CD8-positive, alpha-beta memory T cell (primary cell): Measurements from ENCODE around the gene TAGAP. TPM values are rescaled to one million over a fixed set of nuclear protein-coding genes. Genes with fewer than 3 reads are reported as not detected.

ENCODE experiments used
- CTCF ChIA-PET: fragments of 350-600 bp; sonication (Branson Sonifier 250); formaldehyde crosslinking; loops from one replicate; lab custom pipeline; 2021; ENCODE audit warnings: antibody characterized with exemption; lab: Charles Lee
- POLR2A ChIA-PET: fragments of 350-600 bp; sonication (Branson Sonifier 250); formaldehyde crosslinking; loops from one replicate; lab custom pipeline; 2021; ENCODE audit warnings: antibody characterized with exemption; lab: Charles Lee
- DNase-seq, 5 donors: peaks; one replicate each; pipeline versions ENCODE4 v3.0.0 to v3.0.0-alpha.2; 2020 to 2022; ENCODE audit warnings: mixed read lengths in 1 of 5
- H3K27ac ChIP-seq: one replicate; pipeline ENCODE4 v1.7.0; 2013; ENCODE audit warnings: low read depth, mild to moderate bottlenecking, low read length, moderate library complexity
- H3K27me3 ChIP-seq: 2 replicates; pipeline ENCODE4 v1.7.0; 2013; ENCODE audit warnings: low read length, mild to moderate bottlenecking; ENCODE audit not compliant: insufficient read depth, poor library complexity, severe bottlenecking
- H3K36me3 ChIP-seq: 2 replicates; pipeline ENCODE4 v1.7.0; 2013; ENCODE audit warnings: mild to moderate bottlenecking, low read length, moderate library complexity; ENCODE audit not compliant: insufficient read depth
- H3K4me1 ChIP-seq: 2 replicates; pipeline ENCODE4 v1.7.0; 2013; ENCODE audit warnings: mild to moderate bottlenecking, low read length, moderate library complexity; ENCODE audit not compliant: insufficient read depth
- H3K4me3 ChIP-seq: 2 replicates; pipeline ENCODE4 v1.7.0; 2013; ENCODE audit warnings: mild to moderate bottlenecking, low read length
- H3K9me3 ChIP-seq: 2 replicates; pipeline ENCODE4 v1.7.0; 2013; ENCODE audit warnings: mild to moderate bottlenecking, low read length
- H3K27ac Mint-ChIP-seq, 8 donors: one replicate each; pipeline ENCODE4 v1.8.0; 2020 to 2021; ENCODE audit warnings: mixed read lengths in 8 of 8, mild to moderate bottlenecking in 6 of 8, inconsistent platforms in 3 of 8, moderate library complexity in 3 of 8
- H3K27me3 Mint-ChIP-seq, 2 donors: one replicate each; pipeline ENCODE4 v1.8.0; 2020 to 2021; ENCODE audit warnings: mixed read lengths in 2 of 2, mild to moderate bottlenecking in 1 of 2, moderate library complexity in 1 of 2
- H3K36me3 Mint-ChIP-seq, 3 donors: one replicate each; pipeline ENCODE4 v1.8.0; 2020 to 2021; ENCODE audit warnings: mixed read lengths in 3 of 3, inconsistent platforms in 1 of 3, mild to moderate bottlenecking in 1 of 3
- H3K4me1 Mint-ChIP-seq, 3 donors: one replicate each; pipeline ENCODE4 v1.8.0; 2020 to 2021; ENCODE audit warnings: mixed read lengths in 3 of 3, inconsistent platforms in 1 of 3, mild to moderate bottlenecking in 1 of 3
- H3K4me3 Mint-ChIP-seq, 7 donors: one replicate each; pipeline ENCODE4 v1.8.0; 2020 to 2021; ENCODE audit warnings: mixed read lengths in 7 of 7, mild to moderate bottlenecking in 6 of 7, moderate library complexity in 4 of 7, inconsistent platforms in 2 of 7
- H3K9me3 Mint-ChIP-seq, 5 donors: one replicate each; pipeline ENCODE4 v1.8.0; 2020 to 2022; ENCODE audit warnings: mixed read lengths in 5 of 5, mild to moderate bottlenecking in 3 of 5, moderate library complexity in 2 of 5, inconsistent platforms in 1 of 5
- polyA plus RNA-seq: library from polyadenylated mRNA; unstranded; fragments of 300-500 nt; fragmentation: Illumina TruSeq; gene quantifications from one replicate; pipeline ENCODE4 v1.2.3, GENCODE V29; 2021
- total RNA-seq, 2 experiments: library from RNA; stranded (reverse); gene quantifications; one replicate each; pipeline ENCODE4 v1.2.3, GENCODE V29; 2021

TAGAP gene, protein sequence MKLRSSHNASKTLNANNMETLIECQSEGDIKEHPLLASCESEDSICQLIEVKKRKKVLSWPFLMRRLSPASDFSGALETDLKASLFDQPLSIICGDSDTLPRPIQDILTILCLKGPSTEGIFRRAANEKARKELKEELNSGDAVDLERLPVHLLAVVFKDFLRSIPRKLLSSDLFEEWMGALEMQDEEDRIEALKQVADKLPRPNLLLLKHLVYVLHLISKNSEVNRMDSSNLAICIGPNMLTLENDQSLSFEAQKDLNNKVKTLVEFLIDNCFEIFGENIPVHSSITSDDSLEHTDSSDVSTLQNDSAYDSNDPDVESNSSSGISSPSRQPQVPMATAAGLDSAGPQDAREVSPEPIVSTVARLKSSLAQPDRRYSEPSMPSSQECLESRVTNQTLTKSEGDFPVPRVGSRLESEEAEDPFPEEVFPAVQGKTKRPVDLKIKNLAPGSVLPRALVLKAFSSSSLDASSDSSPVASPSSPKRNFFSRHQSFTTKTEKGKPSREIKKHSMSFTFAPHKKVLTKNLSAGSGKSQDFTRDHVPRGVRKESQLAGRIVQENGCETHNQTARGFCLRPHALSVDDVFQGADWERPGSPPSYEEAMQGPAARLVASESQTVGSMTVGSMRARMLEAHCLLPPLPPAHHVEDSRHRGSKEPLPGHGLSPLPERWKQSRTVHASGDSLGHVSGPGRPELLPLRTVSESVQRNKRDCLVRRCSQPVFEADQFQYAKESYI
- 100 to 1,000 TPM; 140 to 145 TPM for total RNA-seq
- polyA plus RNA-seq = 193 TPM

DNA sequence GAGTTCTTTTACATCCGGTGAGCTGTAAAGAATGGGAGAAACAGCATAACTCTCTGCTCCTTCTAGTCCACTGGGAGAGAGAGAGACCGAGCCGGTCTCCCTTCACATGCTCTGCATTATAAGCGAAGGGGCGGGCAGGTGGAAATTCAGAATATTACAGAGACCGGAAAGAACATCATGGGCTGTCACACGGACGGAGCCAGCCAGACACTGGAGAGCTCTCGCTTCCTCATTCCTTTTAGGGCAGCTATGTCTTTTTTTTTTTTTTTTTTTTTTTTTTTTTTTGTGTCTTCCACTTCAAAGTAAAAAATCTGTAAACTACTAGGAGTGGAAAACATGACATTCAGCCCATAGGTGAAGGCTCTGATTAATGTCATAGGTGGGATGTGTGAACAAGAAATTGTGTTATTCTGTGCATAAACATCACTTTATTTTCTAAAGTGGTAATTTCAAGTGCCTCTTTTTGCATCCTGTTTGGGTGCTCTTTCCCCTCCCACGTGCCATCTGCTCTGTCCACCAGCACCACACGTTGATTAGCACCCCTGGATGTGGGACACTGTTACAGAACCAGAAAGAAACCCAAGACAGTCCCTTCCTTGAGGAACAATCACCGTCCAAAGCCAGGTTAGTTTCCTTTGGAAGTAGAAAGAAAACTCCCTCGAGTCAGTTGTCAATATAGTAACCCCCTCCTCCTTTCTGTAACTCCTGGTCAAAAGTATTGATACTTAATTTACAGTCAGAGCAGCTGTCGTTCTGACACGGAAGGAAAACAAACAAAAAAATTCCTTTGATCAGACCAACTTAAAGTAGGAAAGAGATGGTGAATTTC, at the start of gene TAGAP:
Gene TAGAP (minus strand): TSS at position 93 of the 829 bp plus-strand sequence. CDS start 845 bp downstream, outside the sequence.
- POLR2A ChIA-PET = interaction anchor here (0.6 to 4.8 kb wide), 16 partner anchors 8 to 191 kb away, joined by 3 to 66 read pairs (median 6); partner anchors contain the start of gene RSPH3
- peak; percentile 79 to 94 (median 83) for DNase-seq
- Mint-ChIP-seq H3K4me3 (peak within 1 kb of the TSS; percentile 99 to 100 (median 100)), H3K27ac (peak within 1 kb of the TSS; percentile 90 to 100 (median 98)), H3K36me3 (peaks cover 35 to 48% (median 43%) of the 10 kb centered on the region in 3 donors), H3K4me1 (peaks cover 53 to 69% (median 58%) of the 10 kb centered on the region in 3 donors), H3K27me3 (peaks cover 0 to 3% of the 10 kb centered on the region in 2 donors), H3K9me3 (peaks cover 0 to 1% (median 0%) of the 10 kb centered on the region in 5 donors)
- H3K9me3 ChIP-seq = no peaks in the 10 kb centered on the region
- H3K4me1 ChIP-seq = peaks cover 44% of the 10 kb centered on the region
- CTCF ChIA-PET = interaction anchor here (0.6 to 11.8 kb wide), 14 partner anchors 10 to 90 kb away, joined by 3 to 288 read pairs (median 4); no protein-coding TSS in a partner anchor
- H3K27me3 ChIP-seq = no peaks in the 10 kb centered on the region
- peak within 1 kb of the TSS; percentile 89 for H3K4me3 ChIP-seq
- peak within 1 kb of the TSS; percentile 95 for H3K27ac ChIP-seq
- peaks cover 34% of the 10 kb centered on the region for H3K36me3 ChIP-seq

DNA sequence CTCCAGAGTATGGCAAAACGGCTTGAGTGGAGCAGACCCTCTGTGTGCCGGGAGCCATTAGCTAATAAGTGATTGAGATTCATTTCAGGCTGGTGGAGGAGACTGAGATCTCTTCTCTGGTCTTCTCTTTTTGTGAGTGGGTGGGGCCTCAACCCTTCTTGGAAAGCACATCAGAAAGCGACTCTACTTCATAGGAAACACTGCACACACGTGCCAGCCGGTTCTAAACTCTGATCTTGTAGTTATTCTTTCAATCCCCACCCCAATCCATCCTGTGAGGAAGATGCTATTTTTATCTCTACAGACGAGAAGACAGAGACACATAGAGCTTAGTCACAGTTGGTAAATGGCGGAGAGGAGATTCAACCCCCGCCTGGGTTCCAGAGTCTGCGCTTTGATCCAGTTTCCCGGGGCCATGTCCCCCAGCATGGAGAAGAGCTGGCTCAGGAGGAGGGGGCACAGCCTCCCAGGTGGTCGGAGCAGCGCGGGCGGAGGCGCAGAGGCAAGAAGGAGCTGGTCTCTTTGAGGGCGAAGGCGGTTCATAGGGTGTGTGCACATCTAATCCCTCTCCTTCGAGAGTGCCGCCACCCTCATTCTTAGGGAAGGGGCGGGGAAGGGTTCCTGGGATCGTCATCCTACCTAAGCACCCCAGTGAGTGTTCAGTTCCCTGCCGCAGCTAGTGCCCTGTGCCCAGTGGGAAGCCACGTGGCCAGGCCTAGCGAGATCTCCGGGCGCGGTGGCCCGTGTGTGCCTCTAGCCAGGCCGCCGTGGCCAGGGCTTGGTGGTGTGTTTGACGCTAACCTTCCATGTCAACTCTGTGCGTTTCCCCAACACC, 49.0 kb upstream of the TAGAP start:
- peak overlapping the region in 6 of 7 donors; percentile 19 to 60 (median 26) for H3K4me3 Mint-ChIP-seq

DNA sequence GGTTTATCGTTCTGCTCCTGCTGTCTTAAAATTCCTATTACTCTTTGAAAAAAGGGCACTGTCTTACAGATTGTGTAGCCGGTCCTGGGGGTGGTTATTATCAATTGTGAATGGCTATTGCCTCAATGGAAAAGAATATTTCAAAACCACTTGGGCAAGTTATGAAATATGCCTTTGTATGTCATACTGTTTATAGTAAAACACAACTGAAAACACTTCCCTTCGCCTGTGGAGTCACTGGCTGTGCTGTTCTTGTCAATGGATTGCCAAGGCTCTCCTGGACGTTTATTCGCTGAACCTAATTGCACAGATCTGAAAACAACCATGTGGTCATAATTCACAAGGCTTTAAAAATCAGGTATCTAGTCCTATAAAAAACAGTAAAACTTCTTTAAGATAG, 47.8 kb upstream of the TAGAP start:
- CTCF ChIA-PET = interaction anchor here (1.9 kb wide), 1 partner anchor 51 kb away, joined by 6 read pairs; no protein-coding TSS in a partner anchor
- peaks cover 20 to 39% (median 37%) of the 10 kb centered on the region in 3 donors for H3K4me1 Mint-ChIP-seq
- H3K27me3 Mint-ChIP-seq = no peaks in the 10 kb centered on the region

More for the DNA sequence above, 49.0 kb upstream of the TAGAP start:
- Mint-ChIP-seq H3K36me3 (peaks cover 0 to 3% (median 0%) of the 10 kb centered on the region in 3 donors), H3K4me1 (peaks cover 29 to 49% (median 46%) of the 10 kb centered on the region in 3 donors), H3K27ac (peak overlapping the region in 6 of 8 donors; percentile 13 to 87 (median 52)), H3K9me3 (no peaks in the 10 kb centered on the region), H3K27me3 (no peaks in the 10 kb centered on the region)
- Histone ChIP-seq H3K36me3 (no peaks in the 10 kb centered on the region), H3K4me1 (peaks cover 33% of the 10 kb centered on the region), H3K9me3 (no peaks in the 10 kb centered on the region), H3K4me3 (no peak overlapping the region), H3K27ac (no peak overlapping the region), H3K27me3 (no peaks in the 10 kb centered on the region)
- ChIA-PET POLR2A (interaction anchor here (0.7 kb wide), 2 partner anchors 10 to 13 kb away, joined by 3 to 7 read pairs; no protein-coding TSS in a partner anchor), CTCF (interaction anchor here (0.9 to 3.1 kb wide), 7 partner anchors 10 to 85 kb away, joined by 3 to 18 read pairs (median 4); no protein-coding TSS in a partner anchor)
- no peak for DNase-seq

DNA sequence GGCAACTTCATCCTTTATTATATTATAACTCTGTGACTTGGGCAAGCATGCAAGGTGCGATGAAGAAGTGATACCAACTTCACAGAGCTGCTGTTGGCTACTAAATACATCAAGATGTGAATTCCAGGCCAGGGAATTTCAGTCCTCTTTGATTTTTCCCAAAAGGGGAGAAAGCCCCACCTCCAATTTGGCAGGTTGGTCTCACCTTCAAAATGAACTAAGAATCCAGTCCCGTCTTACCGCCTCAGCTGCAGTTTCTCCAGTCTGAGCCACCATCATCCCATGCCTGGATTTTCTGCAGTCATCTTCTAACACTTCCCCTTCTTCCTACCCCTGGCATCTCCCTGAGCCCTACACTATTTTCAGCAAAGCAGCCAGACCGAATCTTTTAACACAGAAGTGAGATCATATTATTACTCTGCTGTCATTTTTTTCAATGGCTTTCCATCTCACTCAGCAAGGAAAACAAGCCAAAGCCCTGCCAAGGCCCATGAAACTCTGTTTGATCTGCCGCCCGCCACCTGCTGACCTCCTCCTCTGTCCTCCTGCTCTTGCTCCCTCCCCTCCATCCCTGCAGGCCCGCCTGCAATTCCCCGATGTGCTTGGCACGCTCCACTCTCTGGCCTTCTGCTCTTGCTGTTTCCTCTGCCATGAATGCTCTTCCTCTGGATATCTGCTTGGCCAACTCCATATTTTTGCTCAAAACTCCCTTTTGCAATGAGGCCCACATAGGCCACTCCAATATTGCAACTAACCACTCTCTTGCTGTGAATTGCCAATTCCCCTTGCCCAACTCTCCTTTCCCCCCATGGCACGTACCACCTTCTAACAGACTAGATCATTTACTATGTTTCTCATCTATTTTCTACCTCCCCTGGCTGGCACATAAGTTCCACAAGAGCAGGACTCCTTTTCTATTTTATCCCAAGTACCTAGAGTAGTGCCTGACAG, 46.0 kb upstream of the TAGAP start:
- no peak for DNase-seq
- ChIA-PET POLR2A (no interaction called here), CTCF (interaction anchor here (1.7 to 2.2 kb wide), 2 partner anchors 8 to 13 kb away, joined by 4 to 14 read pairs; no protein-coding TSS in a partner anchor)
- Histone ChIP-seq H3K27me3 (no peaks in the 10 kb centered on the region), H3K4me3 (no peak overlapping the region), H3K27ac (no peak overlapping the region), H3K9me3 (no peaks in the 10 kb centered on the region), H3K4me1 (peaks cover 21% of the 10 kb centered on the region), H3K36me3 (no peaks in the 10 kb centered on the region)
- H3K4me1 Mint-ChIP-seq = peaks cover 13 to 25% (median 22%) of the 10 kb centered on the region in 3 donors
- H3K27me3 Mint-ChIP-seq = no peaks in the 10 kb centered on the region
- H3K27ac Mint-ChIP-seq = peak overlapping the region in 2 of 8 donors; percentile 2 to 59
- H3K9me3 Mint-ChIP-seq = no peaks in the 10 kb centered on the region
- no peak overlapping the region for H3K4me3 Mint-ChIP-seq
- H3K36me3 Mint-ChIP-seq = peaks cover 0 to 3% (median 0%) of the 10 kb centered on the region in 3 donors

More for the DNA sequence above, 47.8 kb upstream of the TAGAP start:
- Histone ChIP-seq H3K27me3 (no peaks in the 10 kb centered on the region), H3K9me3 (no peaks in the 10 kb centered on the region), H3K27ac (no peak overlapping the region), H3K4me1 (peaks cover 21% of the 10 kb centered on the region), H3K4me3 (no peak overlapping the region), H3K36me3 (no peaks in the 10 kb centered on the region)
- no peak overlapping the region for H3K27ac Mint-ChIP-seq
- H3K4me3 Mint-ChIP-seq = no peak overlapping the region
- POLR2A ChIA-PET = no interaction called here
- DNase-seq = no peak
- H3K36me3 Mint-ChIP-seq = peaks cover 0 to 3% (median 0%) of the 10 kb centered on the region in 3 donors
- H3K9me3 Mint-ChIP-seq = no peaks in the 10 kb centered on the region

DNA sequence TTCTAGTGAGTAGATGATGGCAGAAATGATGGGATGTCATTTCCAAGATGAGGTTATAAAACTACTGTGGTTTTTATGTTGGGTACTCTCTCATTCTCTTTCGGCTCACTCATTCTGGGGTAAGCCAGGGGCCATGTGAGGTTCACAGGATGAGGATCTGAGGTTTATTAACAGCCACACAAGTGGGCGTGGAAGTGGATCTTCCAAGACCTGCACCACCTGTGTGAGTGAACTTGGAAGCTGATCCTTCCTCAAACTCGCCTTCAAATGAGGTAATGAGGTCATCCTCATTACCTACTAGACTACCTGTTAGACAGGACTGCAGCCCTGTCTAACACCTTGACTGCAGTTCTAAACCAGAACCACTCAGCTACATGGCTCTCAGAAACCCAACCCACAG, 45.1 kb upstream of the TAGAP start:
- Mint-ChIP-seq H3K4me1 (peaks cover 10 to 20% (median 15%) of the 10 kb centered on the region in 3 donors), H3K4me3 (no peak overlapping the region), H3K9me3 (no peaks in the 10 kb centered on the region), H3K36me3 (peaks cover 0 to under 1% (median 0%) of the 10 kb centered on the region in 3 donors), H3K27ac (no peak overlapping the region), H3K27me3 (no peaks in the 10 kb centered on the region)
- Histone ChIP-seq H3K36me3 (no peaks in the 10 kb centered on the region), H3K4me3 (no peak overlapping the region), H3K27ac (no peak overlapping the region), H3K9me3 (no peaks in the 10 kb centered on the region), H3K4me1 (peaks cover 16% of the 10 kb centered on the region), H3K27me3 (no peaks in the 10 kb centered on the region)
- POLR2A ChIA-PET = no interaction called here
- CTCF ChIA-PET = interaction anchor here (0.9 to 2.2 kb wide), 3 partner anchors 8 to 26 kb away, joined by 3 to 14 read pairs (median 4); no protein-coding TSS in a partner anchor
- no peak for DNase-seq

DNA sequence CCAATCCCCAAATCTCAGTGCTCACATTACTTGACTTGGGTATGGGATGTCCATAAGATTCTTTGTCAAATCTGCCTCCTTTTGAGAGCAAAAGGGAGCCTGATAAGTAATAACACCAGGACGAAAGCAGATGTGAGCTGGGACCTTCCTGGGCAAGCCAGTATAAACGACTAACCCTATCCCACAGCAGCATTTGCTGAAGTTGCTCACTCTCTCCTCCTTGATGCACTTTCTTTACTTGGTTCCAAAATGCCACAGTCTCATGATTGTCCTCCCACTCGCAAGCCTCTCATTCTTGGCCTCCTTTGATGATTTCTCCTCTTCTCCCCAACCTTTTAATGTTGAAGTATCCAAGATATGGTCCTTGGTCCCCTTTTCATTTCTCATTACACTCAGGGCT, 44.7 kb upstream of the TAGAP start:
- H3K27me3 ChIP-seq = no peaks in the 10 kb centered on the region
- DNase-seq = no peak
- peaks cover 6 to 16% (median 10%) of the 10 kb centered on the region in 3 donors for H3K4me1 Mint-ChIP-seq
- CTCF ChIA-PET = interaction anchor here (0.9 to 2.2 kb wide), 3 partner anchors 9 to 26 kb away, joined by 3 to 14 read pairs (median 4); no protein-coding TSS in a partner anchor
- H3K4me3 Mint-ChIP-seq = no peak overlapping the region
- no peak overlapping the region for H3K4me3 ChIP-seq
- no peaks in the 10 kb centered on the region for H3K36me3 Mint-ChIP-seq
- no peak overlapping the region for H3K27ac ChIP-seq
- no peaks in the 10 kb centered on the region for H3K27me3 Mint-ChIP-seq
- peak overlapping the region in 1 of 8 donors; percentile 2 for H3K27ac Mint-ChIP-seq
- no peaks in the 10 kb centered on the region for H3K9me3 Mint-ChIP-seq
- H3K9me3 ChIP-seq = no peaks in the 10 kb centered on the region
- peaks cover 12% of the 10 kb centered on the region for H3K4me1 ChIP-seq
- POLR2A ChIA-PET = no interaction called here
- no peaks in the 10 kb centered on the region for H3K36me3 ChIP-seq
